ENCODE results near the gene P4HA1.

DNA sequence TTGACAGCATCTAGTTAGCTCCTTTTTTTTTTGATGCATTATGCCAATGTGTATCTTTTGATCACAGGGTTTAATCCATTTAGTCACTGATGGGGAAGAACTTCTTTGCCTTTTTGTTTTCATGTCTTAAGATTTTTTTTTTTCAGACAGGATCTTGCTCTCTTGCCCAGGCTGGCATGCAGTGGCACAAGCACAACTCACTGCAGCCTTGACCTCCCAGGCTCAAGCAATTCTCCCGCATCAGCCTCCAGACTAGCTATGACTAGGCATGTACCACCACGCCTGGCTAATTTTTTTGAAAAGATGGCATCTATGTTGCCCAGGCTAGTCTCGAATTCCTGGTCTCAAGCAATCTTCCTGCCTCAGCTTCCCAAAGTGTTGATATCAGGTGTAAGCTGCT is 95.7 kb downstream of the P4HA1 start:
- TF ChIP-seq CTCF (IDR thresholded peaks at IDR 0.05) (no peak), POLR2A (IDR thresholded peaks at IDR 0.05) (no peak)
